DMS53 treated with DMSO at 0.1 percent for 48 hours (cell line): ENCODE measurements around the gene SPATA17.

Source experiments
- DNase-seq: peaks from one replicate; lab custom pipeline; 2025; ENCODE audit not compliant: unreplicated experiment; lab: John Stamatoyannopoulos, UW

SPATA17 gene

DNA sequence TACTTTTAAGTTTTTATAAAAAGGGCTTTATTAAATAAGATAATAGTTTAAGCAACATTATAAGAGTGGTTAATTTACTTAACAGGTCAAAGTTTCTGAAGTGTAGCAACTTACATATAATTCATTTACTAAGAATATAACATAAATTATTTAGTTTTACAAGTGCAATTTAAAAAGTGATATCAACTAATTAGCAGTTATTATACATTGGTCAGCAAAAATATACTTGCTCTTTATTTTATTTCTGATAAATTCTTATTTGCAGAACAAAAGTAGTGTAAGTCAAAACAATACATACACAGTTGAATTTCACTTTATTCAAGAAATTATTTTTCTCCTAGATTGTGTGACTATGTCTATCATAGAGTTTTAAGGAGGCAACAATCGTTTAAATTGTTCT is 215.6 kb downstream of the SPATA17 start:
- no peak for DNase-seq

DNA sequence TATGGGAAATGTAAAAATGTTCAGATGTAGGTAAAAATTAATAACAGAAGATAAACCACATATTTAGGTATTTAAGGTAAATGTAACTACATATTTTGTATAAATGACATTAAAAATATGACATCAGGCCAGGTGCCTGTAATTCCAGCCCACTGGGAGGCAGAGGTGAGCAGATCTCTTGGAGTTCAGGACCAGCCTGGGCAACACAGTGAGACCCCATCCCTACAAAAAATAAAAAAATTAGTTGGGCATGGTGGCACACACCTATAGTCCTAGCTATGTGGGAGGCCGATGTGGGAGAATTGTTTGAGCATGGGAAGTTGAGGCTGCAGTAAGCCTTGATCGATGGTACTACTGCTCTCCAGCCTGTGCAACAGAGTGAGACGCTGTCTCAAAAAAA is 216.5 kb downstream of the SPATA17 start:
- no peak for DNase-seq

DNA sequence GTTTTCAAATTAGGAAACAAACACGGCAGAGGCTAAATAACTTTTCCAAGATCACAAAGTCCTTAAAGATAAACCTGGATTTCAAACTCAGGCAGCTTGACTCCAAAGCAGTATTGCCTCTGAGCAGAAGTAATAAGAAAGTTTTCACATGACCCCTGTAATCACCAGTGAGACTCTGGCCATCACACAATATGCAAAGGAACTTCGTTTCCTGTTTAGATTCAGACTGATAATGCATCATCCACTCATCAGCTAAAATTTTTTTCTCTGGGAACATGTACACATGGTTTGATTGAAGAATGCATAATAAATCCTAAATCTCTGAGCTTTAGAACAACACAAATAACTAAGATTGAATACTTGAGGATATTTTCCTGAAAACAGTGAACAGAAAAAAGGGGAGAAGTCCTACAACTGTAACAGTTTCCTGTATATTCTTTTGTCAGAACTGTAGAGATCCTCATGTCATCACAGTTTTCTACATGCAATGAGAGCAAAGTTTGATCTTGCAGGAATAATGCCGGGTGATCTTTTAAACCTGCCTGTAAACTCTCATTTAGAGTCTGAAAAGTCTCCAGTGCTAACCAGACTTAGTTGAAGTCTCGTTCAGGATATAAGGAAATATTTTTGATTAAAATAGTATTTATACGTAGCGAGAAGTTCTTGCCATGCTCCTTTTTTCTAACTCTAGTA is 225.3 kb downstream of the SPATA17 start:
- DNase-seq, result no peak

DNA sequence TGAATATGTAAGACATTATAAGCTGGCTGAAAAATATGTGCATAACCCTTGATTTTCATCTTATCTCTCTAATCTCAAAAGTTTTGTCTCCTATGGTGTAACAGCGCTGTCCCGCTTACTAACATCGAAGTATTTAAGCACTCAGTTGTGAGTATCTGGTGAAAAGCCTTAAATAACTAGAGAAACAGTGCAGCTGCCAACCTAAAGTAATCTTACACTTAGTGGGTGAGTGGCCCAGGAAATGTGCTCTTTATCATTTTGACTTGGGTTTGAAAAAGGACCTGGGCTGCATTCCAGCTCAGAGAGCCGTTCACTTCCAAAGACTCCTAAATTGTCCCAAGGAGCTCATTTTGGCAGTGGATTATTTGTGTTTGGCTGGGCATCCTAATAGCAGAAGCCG is 225.9 kb downstream of the SPATA17 start:
- DNase-seq, result no peak

DNA sequence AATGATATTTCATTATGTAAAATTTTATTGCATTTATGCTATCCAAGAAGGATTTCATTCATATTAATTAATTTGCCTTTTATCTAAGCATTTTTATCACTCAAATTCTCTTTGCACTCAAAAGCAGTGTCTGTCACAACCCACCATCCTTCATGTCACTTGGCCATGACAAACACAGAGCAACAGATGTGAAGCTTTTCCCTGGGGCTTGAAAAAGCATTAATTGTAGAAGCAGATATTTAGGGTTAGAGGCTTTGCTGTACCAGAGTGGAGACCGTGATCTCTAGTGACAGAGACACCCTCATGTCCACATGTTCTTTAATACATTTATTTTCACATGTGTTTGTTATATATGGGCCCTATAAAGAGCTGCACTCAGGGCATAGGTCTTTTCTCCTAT is 230.5 kb downstream of the SPATA17 start:
- no peak for DNase-seq

DNA sequence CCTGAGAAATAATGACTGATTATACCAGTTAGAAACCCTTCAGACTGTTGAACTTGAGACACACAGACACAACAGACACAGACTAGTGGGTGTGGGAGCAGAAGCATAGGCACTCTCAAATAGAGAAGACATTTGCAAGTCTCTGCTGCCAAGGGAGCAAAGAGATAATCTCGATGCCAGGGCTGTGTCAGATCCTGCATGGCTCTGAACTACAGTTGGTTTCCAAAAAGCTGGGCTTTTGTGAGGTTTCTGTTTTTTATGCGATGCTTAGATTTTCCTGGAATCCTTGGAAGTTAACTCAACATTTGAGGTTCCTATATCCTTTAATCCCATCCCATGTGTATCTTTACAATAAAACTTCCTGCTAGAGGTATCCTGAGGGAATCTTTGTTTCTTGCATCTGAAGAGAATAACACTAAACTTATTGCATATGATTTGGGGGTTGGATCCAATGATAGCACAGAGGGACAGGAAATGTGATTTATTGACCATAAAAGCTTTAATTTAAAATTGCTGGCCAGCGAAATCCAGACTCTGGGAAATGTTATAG is 236.4 kb downstream of the SPATA17 start:
- DNase-seq, result no peak

GRCh38 chr1:217871955-217872354 is 240.8 kb downstream of the SPATA17 start:
- no peak for DNase-seq

- no peak for DNase-seq
Observed at GRCh38 chr1:217875229-217875628, 244.1 kb downstream of the SPATA17 start.

GRCh38 chr1:217876401-217876800 is 245.3 kb downstream of the SPATA17 start:
- no peak for DNase-seq

- DNase-seq, result no peak
Observed at GRCh38 chr1:217876896-217877295, 245.8 kb downstream of the SPATA17 start.

GRCh38 chr1:217881131-217881543 is 250.0 kb downstream of the SPATA17 start:
- DNase-seq, result no peak

- DNase-seq, result no peak
Observed at GRCh38 chr1:217881607-217882332, 250.6 kb downstream of the SPATA17 start.

GRCh38 chr1:217885181-217885580 is 254.0 kb downstream of the SPATA17 start:
- DNase-seq, result no peak

DNA sequence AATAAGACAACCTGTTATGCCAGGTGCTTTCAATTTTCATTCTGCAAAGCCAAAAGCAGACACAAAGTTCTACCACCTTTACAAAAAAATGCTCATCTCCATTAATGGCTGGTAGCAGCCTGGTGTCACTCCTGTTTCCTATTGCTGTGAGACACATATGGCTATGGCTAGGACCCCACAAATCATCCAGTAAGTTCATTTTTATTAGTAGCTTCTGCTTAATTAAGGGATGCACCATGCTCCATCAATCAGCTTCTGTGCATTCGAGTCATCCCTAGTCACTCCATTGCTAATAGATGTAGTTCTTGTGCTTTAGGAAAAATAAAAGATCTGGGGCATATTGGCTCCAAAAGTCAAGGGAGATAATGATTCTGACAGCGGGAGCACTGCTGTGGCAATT is 257.2 kb downstream of the SPATA17 start:
- no peak for DNase-seq

DNA sequence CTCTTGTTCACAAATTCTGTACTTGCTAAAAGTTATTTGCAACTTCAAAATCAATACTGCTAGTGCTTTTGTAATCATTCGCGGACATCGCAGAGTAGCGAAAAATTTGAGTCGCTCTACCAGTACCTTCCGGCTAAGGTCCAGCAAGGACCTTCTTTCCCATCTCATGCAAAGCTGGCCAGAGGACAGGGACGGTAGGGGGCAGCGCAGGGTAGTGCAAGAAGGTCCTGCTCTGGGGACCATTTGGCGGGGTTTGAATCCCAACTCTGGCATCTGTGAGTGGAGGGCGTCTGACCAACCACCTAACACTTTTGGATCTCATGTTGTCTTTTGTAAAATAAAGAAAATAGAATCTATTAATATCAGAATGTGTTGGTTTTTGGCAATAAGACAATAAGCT is 258.3 kb downstream of the SPATA17 start:
- DNase-seq, result peak; percentile 37

DNA sequence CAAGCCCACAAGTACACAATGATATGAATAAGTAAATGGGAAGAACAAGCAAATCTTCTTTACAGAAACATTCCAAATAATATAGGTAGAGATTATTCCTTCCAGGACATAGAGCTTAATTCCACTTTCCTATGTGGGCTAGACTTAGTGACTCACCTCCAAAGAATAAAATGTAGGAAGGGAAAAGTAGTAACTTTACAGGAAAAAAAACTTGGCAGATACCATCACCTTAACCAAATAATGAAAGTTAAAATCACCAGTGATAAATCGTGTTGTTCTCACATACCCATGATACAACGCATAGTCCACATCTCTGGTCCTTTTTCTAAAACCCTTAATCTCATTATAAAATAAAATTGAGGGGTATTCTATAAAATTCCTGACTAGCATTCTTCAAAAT is 260.8 kb downstream of the SPATA17 start:
- no peak for DNase-seq

- DNase-seq, result no peak
Observed at GRCh38 chr1:217892750-217893149, 261.6 kb downstream of the SPATA17 start.

DNA sequence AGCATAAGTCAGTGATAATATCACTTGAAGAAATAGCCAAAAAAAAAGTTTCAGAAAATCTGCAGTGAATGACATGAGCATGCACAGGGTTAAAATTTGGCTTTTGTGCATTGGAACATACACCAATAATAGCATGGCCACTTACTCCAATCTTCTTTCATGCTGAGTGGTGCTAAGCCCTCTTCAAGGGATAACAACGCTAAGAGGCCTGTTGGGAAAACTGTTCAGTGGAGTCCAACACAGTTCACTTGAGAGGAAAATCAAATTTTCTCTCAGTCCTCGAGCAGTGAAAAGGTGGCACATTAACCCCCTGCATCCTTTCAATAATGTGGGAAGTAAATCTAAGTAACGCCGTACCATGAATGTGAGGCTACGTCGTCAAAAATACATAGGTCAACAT is 264.7 kb downstream of the SPATA17 start:
- DNase-seq, result no peak

- no peak for DNase-seq
Observed at GRCh38 chr1:217896490-217896889, 265.3 kb downstream of the SPATA17 start.

GRCh38 chr1:217897100-217897499 is 266.0 kb downstream of the SPATA17 start:
- no peak for DNase-seq

- no peak for DNase-seq
Observed at GRCh38 chr1:217899614-217900013, 268.5 kb downstream of the SPATA17 start.

DNA sequence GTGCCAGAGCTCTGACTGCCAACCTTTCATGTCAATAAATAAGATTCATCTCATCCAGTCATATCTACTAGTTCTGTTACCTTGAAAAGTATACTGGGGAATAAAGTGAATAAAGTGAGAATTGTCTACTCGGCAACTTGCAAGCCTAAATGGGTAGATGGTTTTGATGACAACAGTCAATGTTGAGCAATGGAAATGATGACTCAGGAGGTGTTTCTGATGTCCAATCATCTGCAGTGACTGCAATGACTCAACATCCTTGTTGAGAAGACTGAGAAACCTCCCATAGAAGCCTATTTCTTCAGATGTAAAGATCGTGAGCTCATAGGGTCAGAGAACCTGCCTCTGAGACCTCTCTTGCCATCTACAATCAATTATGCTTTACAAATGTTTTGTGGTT is 276.4 kb downstream of the SPATA17 start:
- no peak for DNase-seq
